ENCODE data around the gene ARSK. TPM values are rescaled to one million over a fixed set of nuclear protein-coding genes. Genes with fewer than 3 reads are reported as not detected.

ARSK gene
- total RNA-seq, 1 donor from 2014 or later = 4.6 TPM

DNA sequence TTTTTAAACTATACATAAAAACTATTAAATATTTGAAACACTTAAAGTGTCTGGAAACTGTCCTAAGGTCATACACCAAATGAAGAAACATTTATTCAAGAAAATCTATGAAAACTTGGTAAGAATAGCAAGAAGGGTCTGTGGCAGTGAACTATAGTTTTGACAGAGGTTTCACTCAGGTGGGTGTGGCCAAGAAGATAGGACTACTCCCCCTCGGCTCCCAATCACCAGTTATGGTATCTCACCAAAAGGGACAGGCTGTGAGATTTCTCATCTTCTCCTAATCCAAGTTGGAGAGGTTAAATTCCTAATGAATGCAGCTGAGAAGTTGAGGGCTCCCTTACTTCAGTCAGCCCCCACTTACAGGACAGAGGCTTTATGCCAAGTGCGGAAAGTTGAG, 2.9 kb downstream of the ARSK start:
- ATAC-seq = no peak
- intact Hi-C loops (cut with micrococcal nuclease) = no loop called here

DNA sequence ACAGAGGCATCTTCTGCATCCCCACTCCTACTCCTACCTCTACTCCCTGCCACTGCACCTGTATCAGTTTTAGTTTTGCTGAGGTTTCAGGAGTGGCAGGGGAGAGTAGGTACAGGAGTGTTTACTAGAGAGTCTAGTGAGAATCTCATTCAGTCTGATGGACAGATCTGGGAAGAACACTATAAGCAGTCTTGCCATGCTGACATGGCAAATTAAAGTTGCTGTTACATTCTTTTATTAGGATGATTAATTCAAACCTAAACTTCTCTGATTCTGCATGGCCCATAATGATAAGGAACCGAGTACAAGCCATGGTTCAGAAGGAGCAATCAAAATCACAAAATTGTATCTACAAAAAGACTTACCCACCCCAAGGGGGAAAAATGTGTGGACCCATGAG, 7.4 kb downstream of the ARSK start:
- no peak for ATAC-seq
- no peak for DNase-seq
- intact Hi-C loops (cut with micrococcal nuclease) = no loop called here

More for the DNA sequence above, 2.9 kb downstream of the ARSK start:
- DNase-seq = no peak

DNA sequence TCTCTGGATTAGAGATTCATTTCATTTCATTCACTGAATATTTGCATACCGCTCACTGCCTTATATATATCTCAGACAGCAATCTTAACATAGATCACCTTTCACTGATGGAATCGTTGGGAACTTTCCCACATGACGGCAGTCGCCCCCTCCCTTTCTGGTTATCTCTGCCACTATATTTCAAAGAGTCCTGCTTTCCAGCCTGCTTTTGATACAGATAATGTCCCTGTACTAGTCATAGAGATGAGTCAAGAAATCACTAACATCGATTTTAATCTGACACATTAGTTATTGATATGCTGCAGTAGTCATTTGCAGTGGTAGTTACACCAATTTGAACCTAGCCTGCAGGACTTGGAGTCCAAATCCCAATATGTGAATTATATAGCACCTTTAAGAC, 8.5 kb downstream of the ARSK start:
- ATAC-seq (no peak), DNase-seq (no peak)
- intact Hi-C loops (cut with micrococcal nuclease) = no loop called here

DNA sequence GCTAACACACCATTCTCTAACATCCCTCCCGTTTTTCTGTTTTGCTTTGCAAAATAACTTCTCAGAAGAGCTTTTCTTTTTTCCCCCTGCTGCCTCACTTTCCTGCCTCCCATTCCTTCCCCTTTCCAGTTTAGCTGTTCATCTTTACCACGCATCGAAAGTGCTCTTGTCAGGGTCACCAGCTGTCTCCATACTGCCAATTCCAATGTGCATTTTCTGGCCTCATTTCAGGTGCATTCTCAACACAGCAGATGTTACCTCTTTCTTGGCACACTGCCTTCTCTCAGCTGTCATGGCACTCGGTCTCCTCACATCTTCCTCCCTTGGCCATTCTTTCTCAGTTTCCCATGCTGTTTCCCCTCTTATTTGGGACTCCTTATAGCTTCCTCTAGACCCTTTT, 9.5 kb downstream of the ARSK start:
- DNase-seq (no peak), ATAC-seq (no peak)
- intact Hi-C loops (cut with micrococcal nuclease) = no loop called here

DNA sequence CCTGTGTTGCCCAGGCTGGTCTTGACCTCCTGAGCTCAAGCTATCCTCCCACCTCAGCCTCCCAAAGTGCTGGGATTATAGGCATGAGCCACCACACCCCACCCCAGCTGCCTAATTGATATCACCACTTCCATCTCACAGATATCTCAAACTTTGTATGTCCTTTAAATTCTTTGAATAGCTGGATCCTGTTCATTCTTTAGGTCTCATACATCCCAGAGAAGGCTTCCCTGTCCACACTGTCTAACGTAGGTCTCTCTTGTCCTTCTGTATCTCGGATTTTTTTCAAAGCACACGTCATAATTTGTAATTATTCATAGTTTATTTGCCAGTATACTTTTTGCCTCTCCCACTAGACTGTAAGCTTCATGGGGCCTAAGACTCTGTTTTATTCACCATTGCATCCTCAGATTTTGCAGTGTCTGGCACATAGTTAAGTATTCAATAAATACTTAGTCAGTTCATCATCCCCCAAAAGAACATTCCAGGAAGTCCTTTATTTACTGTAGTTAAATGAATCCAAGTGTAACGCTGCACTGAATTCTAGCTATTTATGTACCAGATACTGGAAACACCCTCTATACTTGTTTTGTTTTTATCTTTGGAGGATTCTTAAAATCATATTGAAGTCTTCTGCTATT, 10.5 kb downstream of the ARSK start:
- intact Hi-C loops (cut with micrococcal nuclease) = no loop called here
- ATAC-seq (no peak), DNase-seq (no peak)

DNA sequence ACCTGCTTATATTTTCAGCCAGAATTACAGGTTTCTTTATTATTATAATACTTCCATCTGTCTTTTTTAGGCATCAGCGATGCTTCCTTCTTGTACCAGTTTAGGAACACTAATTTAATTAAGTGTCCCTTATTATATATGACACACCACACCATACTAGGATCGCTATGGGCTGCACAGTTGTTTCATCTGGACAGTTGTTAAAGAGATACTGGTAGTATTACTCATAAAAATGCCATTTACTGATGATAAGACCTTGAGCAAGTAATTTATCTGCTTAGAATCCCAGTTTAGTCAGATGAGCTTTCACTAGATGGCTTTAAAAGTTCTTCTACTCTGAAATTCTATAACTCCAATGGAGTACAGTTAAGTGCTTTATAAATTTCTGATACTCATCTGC, 17.1 kb downstream of the ARSK start:
- no peak for ATAC-seq
- intact Hi-C loops (cut with micrococcal nuclease) = no loop called here
- DNase-seq = no peak

DNA sequence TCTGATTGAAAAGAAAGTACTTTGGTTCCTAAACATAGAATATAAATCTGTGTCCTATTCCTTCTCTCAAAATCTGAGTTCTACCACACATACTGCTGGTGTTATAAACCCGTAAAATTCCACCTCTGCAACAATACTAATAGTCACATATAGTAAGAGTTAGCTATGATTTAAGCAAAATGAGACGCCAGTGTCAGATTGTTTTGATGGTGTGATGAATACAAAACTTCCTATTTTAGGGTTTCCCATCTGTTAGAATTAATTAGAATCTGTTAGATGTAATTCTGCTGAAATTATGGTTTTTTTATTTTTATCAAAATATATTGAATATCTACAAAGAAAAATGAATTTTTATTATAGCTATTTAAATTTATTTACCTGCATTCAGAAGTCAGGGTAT, 26.7 kb downstream of the ARSK start:
- intact Hi-C loops (cut with micrococcal nuclease) = no loop called here
- ATAC-seq (no peak), DNase-seq (no peak)

DNA sequence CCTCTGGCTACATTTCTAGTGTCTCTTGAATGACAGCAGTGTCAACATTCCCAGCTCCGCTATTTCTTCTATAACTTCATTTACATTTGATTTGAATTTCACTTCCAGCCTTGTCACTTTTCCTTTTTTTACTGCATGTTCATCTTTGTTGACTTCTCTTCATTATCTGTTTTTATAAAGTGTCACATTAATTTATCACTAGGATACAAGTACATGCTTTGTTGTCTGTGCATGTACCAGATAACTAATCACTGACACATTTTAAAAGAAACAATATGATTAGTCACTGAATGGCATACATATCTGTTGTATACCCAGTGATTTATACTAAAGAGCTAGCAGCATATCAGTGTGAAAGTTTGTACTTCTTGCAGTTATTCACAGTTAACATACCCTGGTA, 29.1 kb downstream of the ARSK start:
- ATAC-seq = no peak
- intact Hi-C loops (cut with micrococcal nuclease) = no loop called here
- no peak for DNase-seq

DNA sequence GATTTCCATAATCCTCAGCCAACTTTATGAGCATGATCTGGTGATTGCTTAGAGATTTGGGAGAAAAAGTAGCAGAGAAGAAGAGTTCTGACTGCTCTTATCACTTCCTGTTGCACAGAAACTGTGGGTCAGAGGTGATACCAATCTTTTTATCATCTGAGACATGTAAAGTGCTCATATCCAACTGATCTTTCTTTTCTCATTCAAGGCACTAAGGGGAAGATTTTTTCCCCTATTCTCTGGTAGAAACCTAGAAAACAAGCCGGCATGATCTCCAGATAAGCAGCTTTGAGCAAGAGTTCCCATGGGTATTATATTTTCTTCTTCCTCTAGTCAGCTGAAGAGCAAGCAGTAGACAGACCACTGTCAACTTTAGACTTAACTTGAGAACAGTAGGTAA, 36.0 kb downstream of the ARSK start:
- no peak for DNase-seq
- ATAC-seq = no peak
- intact Hi-C loops (cut with micrococcal nuclease) = no loop called here

DNA sequence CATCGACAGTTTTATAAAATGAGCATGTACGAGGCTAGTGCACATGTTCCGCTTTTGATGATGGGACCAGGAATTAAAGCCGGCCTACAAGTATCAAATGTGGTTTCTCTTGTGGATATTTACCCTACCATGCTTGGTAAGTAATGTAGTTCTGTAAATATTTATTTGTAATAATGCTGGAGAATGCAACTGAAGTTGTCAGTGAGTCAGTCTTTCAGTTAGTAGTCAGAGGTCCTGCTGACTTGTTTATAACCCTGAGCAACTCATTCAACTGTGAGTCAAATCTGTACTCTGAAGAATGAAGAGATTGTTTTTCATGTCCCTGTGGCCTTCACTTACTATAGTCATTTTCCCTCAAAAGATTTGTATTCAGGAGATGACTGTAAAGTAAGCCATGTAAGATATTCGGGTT, 36.6 kb downstream of the ARSK start:
- ATAC-seq (no peak), DNase-seq (no peak)
- intact Hi-C loops (cut with micrococcal nuclease) = no loop called here

DNA sequence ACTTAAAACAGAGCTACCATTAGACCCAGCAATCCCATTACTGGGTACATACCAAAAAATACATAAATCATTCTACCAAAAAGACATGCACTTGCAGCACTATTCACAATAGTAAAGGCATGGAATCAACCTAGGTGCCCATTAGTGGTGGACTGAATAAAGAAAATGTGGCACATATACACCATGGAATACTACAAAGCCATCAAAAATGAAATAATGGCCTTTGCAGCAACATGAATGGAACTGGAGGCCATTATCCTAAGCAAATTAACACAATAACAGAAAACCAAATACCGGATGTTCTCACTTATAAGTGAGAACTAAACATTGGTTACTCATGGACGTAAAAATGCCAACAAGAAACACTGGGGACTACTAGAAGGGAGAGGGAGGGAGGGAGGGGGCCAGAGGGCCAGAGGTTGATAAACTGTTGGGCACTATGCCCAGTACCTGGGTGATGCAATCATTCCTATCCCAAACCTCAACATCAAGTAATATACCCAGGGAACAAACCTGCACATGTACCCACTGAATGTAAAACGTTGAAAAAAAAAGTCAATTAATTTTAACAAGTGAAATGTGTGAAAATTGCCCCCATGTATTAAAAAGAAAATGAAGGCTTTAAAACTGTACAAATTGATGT, 40.5 kb downstream of the ARSK start:
- ATAC-seq (no peak), DNase-seq (no peak)

DNA sequence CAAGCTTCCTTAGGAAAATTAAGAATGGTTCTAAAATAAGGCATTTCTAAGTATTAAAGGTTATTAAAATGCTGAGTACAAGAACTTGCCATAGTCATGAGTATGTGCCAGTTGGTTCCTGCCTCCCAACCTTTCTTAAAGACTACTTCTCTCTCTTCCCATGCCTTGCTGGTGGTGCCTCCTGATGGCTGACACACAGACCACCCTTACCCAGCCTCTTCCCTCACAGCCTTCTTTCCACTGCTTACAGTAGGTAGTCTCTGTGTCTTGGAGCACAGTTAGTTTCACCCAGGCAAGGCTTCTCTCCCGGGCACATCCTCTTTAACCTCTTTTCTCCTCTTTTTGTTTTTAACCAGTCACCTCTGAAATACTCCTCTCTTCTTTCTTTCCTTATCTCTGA, 44.4 kb downstream of the ARSK start:
- intact Hi-C loops (cut with micrococcal nuclease) = no loop called here
- ATAC-seq (no peak), DNase-seq (no peak)

More for the DNA sequence above, 40.5 kb downstream of the ARSK start:
- intact Hi-C loops (cut with micrococcal nuclease) = no loop called here

DNA sequence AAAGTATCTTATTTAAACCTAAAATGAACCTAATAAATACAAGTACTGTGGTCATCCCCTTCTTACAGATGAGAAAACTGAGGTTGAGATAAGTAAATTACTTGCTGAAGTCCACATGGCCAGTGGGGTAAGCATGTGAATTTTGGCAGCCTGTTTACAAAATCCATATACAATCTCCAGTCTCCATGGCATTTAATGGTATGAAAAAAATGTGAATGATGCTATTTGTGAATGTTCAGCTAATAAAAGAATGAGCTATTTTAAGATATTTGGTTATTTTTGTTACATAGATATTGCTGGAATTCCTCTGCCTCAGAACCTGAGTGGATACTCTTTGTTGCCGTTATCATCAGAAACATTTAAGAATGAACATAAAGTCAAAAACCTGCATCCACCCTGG, 45.7 kb downstream of the ARSK start:
- DNase-seq (no peak), ATAC-seq (no peak)
- intact Hi-C loops (cut with micrococcal nuclease) = no loop called here

DNA sequence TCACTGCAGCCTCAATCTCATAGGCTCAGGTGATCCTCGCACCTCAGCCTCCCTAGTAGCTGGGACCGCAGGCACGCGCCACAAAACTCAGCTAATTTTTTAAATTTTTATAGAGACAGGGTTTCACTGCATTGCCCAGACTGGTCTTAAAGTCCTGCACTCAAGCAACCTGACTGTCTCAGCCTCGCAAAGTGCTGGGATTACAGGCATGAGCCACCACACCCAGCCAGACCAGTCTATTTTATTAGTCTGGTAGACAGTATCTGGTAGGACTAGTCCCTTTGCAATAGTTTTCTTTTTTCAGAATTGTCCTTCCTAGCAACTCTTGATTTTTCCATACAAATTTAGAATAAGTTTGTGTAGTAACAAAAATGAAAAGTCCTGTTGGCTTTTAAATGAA, 50.9 kb downstream of the ARSK start:
- DNase-seq = no peak
- intact Hi-C loops (cut with micrococcal nuclease) = no loop called here
- ATAC-seq = no peak

DNA sequence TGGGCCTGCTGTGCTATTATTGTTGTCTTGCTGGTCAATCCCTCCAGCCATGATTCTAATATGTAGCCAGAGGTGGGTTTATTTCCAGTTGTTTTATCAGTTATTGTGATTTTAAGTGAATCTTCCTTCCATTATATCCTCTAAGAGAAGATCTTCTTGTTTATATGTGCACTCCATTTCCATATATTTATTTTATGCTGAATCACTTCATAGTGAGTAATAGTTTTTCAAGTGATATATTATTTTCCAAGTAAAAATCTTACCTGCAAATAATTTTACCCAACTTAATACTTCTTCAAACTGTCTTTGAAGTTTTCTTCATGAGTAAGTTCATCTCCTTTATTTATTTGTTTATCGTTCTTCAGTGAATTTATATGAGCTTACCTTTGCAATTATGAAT, 51.5 kb downstream of the ARSK start:
- ATAC-seq (no peak), DNase-seq (no peak)
- intact Hi-C loops (cut with micrococcal nuclease) = no loop called here

DNA sequence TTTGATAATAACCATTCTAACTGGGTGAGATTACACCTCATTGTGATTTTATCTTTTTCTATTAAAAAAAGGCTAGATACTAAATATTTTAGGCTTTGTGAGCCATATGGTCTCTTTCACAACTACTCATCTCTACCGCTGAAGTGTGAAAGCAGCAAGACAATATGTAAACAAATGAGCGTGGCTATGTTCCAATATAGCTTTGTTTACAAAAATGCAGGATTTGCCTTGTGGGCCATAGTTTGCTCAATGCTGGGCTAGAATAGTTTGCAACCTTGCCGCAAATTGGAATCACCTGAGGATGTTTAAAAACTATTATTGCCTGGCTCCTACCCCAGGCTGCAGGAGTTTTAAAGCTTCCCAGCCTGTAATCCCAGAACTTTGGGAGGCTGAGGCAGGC, 54.8 kb downstream of the ARSK start:
- ATAC-seq (no peak), DNase-seq (no peak)
- intact Hi-C loops (cut with micrococcal nuclease) = no loop called here

DNA sequence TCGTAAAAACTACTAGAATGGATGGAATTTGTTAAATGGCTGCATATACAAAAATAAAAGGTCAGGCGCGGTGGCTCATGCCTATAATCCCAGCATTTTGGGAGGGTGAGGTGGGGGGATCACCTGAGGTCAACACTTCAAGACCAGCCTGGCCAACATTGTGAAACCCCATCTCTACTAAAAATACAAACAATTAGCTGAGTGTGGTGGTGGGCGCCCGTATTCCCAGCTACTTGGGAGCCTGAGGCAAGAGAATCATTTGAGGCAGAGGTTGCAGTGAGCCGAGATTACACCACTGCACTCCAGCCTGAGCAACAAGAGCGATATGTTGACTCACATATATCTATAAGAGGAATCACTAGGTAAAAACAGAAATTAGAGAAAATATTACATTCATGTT, 55.6 kb downstream of the ARSK start:
- no peak for ATAC-seq
- intact Hi-C loops (cut with micrococcal nuclease) = no loop called here
- no peak for DNase-seq

DNA sequence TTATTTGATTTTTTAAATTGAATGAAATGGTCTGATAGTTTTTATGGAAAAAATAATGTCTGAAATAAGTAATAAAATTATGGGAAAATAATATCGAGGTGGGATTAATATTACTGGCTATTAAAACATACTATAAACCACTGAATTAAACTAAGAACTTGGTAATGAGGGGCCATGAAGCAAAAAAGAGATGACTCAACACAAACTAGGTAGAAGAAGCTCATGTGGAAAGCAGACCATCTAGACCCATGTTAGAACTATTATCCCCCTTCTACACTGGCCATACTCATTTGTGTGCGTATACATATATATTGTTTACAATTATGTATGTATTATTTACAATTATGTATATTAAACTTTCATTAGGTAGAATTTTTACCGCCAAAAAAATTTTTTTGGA, 56.5 kb downstream of the ARSK start:
- intact Hi-C loops (cut with micrococcal nuclease) = no loop called here
- ATAC-seq (no peak), DNase-seq (no peak)

DNA sequence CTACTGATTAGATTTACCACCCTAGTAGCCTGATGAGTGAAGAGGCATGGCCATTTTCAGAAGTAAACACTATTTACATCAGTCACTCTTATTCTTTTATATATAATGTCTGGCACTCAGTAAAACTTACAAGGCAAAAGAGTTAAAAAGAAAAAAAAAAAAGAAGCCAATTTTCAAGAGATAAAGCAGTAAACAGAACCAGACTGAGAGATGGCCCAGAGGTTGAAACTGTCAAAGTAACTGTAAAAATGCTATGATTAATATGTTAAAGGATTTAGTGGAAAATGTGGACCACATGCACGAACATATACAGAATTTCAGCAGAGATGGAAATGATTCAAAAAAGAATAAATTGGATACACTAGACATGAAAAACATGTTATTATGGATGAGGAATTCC, 58.6 kb downstream of the ARSK start:
- intact Hi-C loops (cut with micrococcal nuclease) = no loop called here
- ATAC-seq (no peak), DNase-seq (no peak)

DNA sequence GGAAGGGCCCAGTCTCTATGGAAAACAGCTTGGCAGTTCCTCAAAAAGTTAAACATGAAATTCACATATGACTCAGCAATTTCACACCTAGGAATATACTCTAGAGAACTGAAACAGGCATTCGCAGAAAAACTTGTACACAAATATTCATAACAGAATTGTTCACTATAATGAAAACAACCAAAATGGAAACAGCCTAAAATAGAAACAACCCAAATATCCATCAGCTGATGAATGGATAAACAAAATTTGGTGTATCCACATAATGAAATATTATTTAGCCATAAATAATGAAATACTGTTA, 60.2 kb downstream of the ARSK start:
- ATAC-seq (no peak), DNase-seq (no peak)
- intact Hi-C loops (cut with micrococcal nuclease) = no loop called here

DNA sequence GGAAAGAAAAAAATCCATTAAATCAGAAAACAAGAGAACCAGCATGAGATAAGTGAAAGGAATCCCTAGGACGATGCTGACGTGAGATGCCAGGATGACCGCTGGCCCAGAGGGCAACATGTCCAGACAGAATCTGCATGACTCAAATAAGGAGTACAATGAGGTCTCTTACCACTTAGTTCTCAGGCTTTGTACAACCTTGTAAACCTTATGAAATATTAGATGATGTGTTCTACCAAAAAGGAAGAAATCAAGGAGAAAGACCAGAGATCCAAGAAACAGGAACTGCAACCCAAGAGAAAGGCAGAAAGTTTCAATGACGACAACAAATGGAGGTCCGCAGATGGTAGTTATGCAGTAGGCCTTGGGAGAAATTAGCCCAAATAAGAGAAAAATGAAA, 62.2 kb downstream of the ARSK start:
- DNase-seq (no peak), ATAC-seq (no peak)
- intact Hi-C loops (cut with micrococcal nuclease) = no loop called here

DNA sequence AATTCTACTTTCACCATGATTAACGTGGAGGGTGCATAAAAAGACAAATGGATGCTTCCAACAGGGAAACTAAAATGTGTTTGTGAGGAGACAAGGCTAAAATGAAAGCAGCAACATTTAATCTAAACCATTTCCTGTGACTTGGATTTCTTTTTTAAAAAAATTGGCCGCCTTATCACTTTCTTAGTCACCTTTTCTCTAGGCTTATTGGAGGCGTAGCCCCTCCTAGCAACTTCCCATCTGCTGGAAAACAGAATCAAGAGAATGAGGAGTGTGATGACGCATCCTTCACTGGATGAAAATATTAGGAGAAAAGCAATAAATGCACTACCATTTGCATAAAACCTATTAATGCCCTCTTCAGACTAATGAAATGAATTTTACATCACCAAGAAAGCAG, 64.2 kb downstream of the ARSK start:
- intact Hi-C loops (cut with micrococcal nuclease) = no loop called here
- DNase-seq (no peak), ATAC-seq (no peak)
